ENCODE data around the gene IGFBP1. TPM values are rescaled to one million over a fixed set of nuclear protein-coding genes. Genes with fewer than 3 reads are reported as not detected.

Gene IGFBP1
- total RNA-seq, 2 donors from 2014 or later, result not detected

DNA sequence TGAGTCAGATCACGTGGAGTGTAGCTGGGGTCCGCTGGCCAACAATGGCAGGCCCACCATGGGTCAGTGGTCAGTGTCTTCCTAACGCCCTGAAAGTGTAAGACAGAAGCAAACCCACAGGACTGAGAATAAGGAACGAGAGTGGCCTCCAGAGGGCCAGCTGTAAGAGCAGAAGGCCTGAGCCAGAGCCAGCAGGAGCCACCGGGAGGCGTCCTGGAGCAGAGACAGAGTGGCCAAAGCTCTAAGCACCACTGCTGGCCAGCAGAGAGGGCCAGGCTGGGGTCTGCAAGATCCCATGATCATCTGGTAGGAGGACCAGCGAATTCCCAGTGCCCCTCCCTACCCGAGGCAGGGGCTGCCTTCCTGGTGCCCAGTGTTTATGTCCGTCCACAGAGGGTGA is 24.6 kb upstream of the IGFBP1 start:
- Histone ChIP-seq H3K27me3 (replicated peaks; ENCODE audit: insufficient read depth) (no peaks in the 10 kb centered on the region), H3K4me1 (ENCODE audit: control insufficient read depth in 1 of 2, low read depth in 2 of 2) (no peaks in the 10 kb centered on the region)

GRCh38 chr7:45865594-45866410 is 22.5 kb upstream of the IGFBP1 start:
- ATAC-seq (ENCODE audit: insufficient number of reproducible peaks, low FRiP score, low read depth), result no peak
- no peaks in the 10 kb centered on the region for H3K27me3 ChIP-seq (replicated peaks; ENCODE audit: insufficient read depth)

More for the DNA sequence above, 24.6 kb upstream of the IGFBP1 start:
- Histone ChIP-seq H3K36me3 (no peaks in the 10 kb centered on the region), H3K4me3 (no peak overlapping the region), H3K9me3 (no peaks in the 10 kb centered on the region), H3K27ac (no peak overlapping the region)
- DNase-seq (ENCODE audit: low spot score) (no peak), ATAC-seq (ENCODE audit: insufficient number of reproducible peaks, low FRiP score, low read depth) (no peak)
- TF ChIP-seq, protein P1, sequence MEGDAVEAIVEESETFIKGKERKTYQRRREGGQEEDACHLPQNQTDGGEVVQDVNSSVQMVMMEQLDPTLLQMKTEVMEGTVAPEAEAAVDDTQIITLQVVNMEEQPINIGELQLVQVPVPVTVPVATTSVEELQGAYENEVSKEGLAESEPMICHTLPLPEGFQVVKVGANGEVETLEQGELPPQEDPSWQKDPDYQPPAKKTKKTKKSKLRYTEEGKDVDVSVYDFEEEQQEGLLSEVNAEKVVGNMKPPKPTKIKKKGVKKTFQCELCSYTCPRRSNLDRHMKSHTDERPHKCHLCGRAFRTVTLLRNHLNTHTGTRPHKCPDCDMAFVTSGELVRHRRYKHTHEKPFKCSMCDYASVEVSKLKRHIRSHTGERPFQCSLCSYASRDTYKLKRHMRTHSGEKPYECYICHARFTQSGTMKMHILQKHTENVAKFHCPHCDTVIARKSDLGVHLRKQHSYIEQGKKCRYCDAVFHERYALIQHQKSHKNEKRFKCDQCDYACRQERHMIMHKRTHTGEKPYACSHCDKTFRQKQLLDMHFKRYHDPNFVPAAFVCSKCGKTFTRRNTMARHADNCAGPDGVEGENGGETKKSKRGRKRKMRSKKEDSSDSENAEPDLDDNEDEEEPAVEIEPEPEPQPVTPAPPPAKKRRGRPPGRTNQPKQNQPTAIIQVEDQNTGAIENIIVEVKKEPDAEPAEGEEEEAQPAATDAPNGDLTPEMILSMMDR (IDR thresholded peaks at IDR 0.05), result no peak

DNA sequence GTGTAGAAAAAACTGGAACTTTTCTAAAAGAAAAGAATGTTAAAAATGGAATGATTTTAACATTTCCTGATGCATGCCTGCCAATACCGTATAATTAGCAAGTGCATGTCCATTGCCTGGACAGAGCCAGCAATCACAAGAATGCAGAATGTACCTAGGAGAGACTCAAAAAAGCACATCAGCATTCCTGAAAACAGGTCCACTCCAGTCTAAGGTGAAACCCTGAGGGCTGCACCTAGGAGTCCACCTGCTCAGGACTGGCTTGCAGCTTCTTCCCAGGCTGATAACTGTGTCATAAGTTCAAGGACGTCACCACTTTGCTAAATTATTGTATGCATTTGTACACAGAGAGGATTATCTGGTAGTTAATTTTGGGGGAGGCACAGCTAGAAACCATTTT is 20.8 kb upstream of the IGFBP1 start:
- H3K9me3 ChIP-seq, result no peaks in the 10 kb centered on the region
- TF ChIP-seq, protein P1 (IDR thresholded peaks at IDR 0.05), result no peak
- no peaks in the 10 kb centered on the region for H3K27me3 ChIP-seq (replicated peaks; ENCODE audit: insufficient read depth)
- H3K36me3 ChIP-seq, result no peaks in the 10 kb centered on the region
- DNase-seq (ENCODE audit: low spot score), result no peak
- no peaks in the 10 kb centered on the region for H3K4me1 ChIP-seq (ENCODE audit: control insufficient read depth in 1 of 2, low read depth in 2 of 2)
- no peak overlapping the region for H3K27ac ChIP-seq
- ATAC-seq (ENCODE audit: insufficient number of reproducible peaks, low FRiP score, low read depth), result no peak
- H3K4me3 ChIP-seq, result no peak overlapping the region

More at GRCh38 chr7:45865594-45866410, 22.5 kb upstream of the IGFBP1 start:
- DNase-seq (ENCODE audit: low spot score), result no peak
- TF ChIP-seq, protein P1 (IDR thresholded peaks at IDR 0.05), result no peak
- H3K9me3 ChIP-seq, result no peaks in the 10 kb centered on the region
- H3K4me3 ChIP-seq, result no peak overlapping the region
- no peaks in the 10 kb centered on the region for H3K36me3 ChIP-seq
- H3K4me1 ChIP-seq (ENCODE audit: control insufficient read depth in 1 of 2, low read depth in 2 of 2), result no peaks in the 10 kb centered on the region
- no peak overlapping the region for H3K27ac ChIP-seq

- TF ChIP-seq, protein P1 (IDR thresholded peaks at IDR 0.05), result no peak
- no peak for ATAC-seq (ENCODE audit: insufficient number of reproducible peaks, low FRiP score, low read depth)
- H3K4me1 ChIP-seq (ENCODE audit: control insufficient read depth in 1 of 2, low read depth in 2 of 2), result no peaks in the 10 kb centered on the region
- no peaks in the 10 kb centered on the region for H3K27me3 ChIP-seq (replicated peaks; ENCODE audit: insufficient read depth)
- DNase-seq (ENCODE audit: low spot score), result no peak
- H3K36me3 ChIP-seq, result no peaks in the 10 kb centered on the region
- H3K27ac ChIP-seq, result no peak overlapping the region
- H3K4me3 ChIP-seq, result no peak overlapping the region
- no peaks in the 10 kb centered on the region for H3K9me3 ChIP-seq
Observed at GRCh38 chr7:45869426-45869825, 18.9 kb upstream of the IGFBP1 start.

DNA sequence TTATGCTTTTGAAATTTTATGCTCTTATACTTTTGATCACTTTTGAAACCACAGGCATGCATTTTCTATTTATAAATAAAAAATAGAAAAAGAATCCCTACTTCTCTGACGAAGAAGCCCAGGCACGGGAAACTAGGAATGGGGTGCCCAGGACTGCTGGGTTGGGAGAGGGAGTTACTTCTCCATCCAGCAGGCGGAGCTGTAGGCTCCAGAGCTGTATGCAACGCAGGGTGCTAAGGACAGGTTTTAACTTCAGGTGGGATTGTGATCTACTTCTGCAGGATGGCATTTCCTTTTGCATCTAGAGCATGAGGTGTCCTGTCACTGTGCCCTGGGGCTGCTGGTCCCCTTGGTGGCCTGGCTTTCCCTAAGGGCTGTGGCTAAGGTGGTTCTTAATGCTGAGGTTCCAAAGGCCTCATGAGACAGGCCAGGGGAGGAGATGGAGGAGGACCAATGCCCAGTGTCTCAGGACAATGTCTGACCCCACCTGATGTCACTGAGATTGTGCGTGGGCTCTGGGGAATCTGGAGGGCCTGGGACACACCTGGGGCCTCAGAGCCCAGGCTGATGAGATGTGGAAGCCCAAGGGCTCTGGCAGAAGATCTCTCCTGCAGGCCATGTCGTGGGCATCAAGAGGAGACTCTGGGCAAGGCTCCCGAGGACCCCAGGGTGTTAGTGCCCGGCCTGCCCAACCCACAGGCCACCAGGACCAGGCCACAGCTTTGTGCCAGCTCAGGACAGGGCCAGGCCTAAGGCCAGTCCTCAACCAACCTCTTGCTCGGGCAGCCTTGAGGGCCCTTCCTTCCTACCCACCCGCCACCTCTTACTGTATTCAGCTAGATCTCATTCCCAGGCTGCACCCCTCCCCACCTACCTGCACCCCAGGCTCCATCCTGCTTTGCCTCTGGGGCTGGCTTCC is 15.9 kb upstream of the IGFBP1 start:
- Histone ChIP-seq H3K4me3 (no peak overlapping the region), H3K9me3 (no peaks in the 10 kb centered on the region), H3K27ac (no peak overlapping the region), H3K27me3 (replicated peaks; ENCODE audit: insufficient read depth) (no peaks in the 10 kb centered on the region), H3K36me3 (no peaks in the 10 kb centered on the region), H3K4me1 (ENCODE audit: control insufficient read depth in 1 of 2, low read depth in 2 of 2) (no peaks in the 10 kb centered on the region)
- ATAC-seq (ENCODE audit: insufficient number of reproducible peaks, low FRiP score, low read depth) (no peak), DNase-seq (ENCODE audit: low spot score) (no peak)
- TF ChIP-seq, protein P1 (IDR thresholded peaks at IDR 0.05), result no peak
